SK-N-SH treated with all-trans-retinoic acid at 6 μM for 48 hours (cell line): ENCODE measurements around the gene DRC7.

Source experiments
- CSRNP3 ChIP-seq: fragments of 250-450 bp; sonication (Bioruptor Pico); IDR thresholded peaks from 2 replicates; pipeline ENCODE4 v1.5.1; 2021; ENCODE audit warnings: mild to moderate bottlenecking, moderate library complexity
- ESRRG ChIP-seq: fragments of 250-450 bp; sonication (Bioruptor Pico); IDR thresholded peaks from 2 replicates; pipeline ENCODE4 v1.6.1; 2021; ENCODE audit warnings: mild to moderate bottlenecking
- GLIS3 ChIP-seq: fragments of 250-450 bp; sonication (Bioruptor Pico); IDR thresholded peaks from 2 replicates; pipeline ENCODE4 v1.5.0; 2020; ENCODE audit warnings: mild to moderate bottlenecking, moderate library complexity
- ZC3H10 ChIP-seq: fragments of 250-450 bp; sonication (Bioruptor Pico); IDR thresholded peaks from 2 replicates; pipeline ENCODE4 v1.5.1; 2021; ENCODE audit warnings: mild to moderate bottlenecking, moderate library complexity
- TF ChIP-seq, protein P1 (sequence below): fragments of 250-450 bp; sonication (Bioruptor Pico); IDR thresholded peaks from 2 replicates; pipeline ENCODE4 v1.8.0; 2020; ENCODE audit warnings: mild to moderate bottlenecking, moderate library complexity, borderline replicate concordance

GRCh38 chr16:57732037-57732436 lies 37.4 kb downstream of the DRC7 start:
- no peak for TF ChIP-seq ESRRG (CRISPR knock-in tag)
- TF ChIP-seq GLIS3 (CRISPR knock-in tag) = no peak
- TF ChIP-seq, protein P1, sequence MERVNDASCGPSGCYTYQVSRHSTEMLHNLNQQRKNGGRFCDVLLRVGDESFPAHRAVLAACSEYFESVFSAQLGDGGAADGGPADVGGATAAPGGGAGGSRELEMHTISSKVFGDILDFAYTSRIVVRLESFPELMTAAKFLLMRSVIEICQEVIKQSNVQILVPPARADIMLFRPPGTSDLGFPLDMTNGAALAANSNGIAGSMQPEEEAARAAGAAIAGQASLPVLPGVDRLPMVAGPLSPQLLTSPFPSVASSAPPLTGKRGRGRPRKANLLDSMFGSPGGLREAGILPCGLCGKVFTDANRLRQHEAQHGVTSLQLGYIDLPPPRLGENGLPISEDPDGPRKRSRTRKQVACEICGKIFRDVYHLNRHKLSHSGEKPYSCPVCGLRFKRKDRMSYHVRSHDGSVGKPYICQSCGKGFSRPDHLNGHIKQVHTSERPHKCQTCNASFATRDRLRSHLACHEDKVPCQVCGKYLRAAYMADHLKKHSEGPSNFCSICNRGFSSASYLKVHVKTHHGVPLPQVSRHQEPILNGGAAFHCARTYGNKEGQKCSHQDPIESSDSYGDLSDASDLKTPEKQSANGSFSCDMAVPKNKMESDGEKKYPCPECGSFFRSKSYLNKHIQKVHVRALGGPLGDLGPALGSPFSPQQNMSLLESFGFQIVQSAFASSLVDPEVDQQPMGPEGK = no peak
- TF ChIP-seq CSRNP3 (CRISPR knock-in tag) = no peak
- TF ChIP-seq ZC3H10 (CRISPR knock-in tag) = no peak
